Gastroesophageal sphincter (tissue), 3 donors: ENCODE measurements around the gene NIPAL1.
"Not testable (repeated sequence)": the region's sequence is repeated elsewhere in the genome, so short reads cannot be mapped to it uniquely, and the experiment has no call there.

Source experiments
- POLR2A ChIP-seq, 2 donors: fragments of 450-650 bp; IDR thresholded peaks; one replicate each; pipeline ENCODE4 v1.6.1; 2017; ENCODE audit warnings: antibody characterized with exemption in 2 of 2, mild to moderate bottlenecking in 2 of 2, moderate library complexity in 1 of 2
- TF ChIP-seq, protein P1 (sequence below), 4 experiments: fragments of 200-600 bp in 2 of 4; fragments of 450-650 bp in 2 of 4; sonication (generic) in 1 of 4; IDR thresholded peaks; one replicate each; pipeline ENCODE4 v1.5.1; 2017 to 2019; ENCODE audit warnings: antibody characterized with exemption in 4 of 4, mild to moderate bottlenecking in 2 of 4, moderate library complexity in 2 of 4

DNA sequence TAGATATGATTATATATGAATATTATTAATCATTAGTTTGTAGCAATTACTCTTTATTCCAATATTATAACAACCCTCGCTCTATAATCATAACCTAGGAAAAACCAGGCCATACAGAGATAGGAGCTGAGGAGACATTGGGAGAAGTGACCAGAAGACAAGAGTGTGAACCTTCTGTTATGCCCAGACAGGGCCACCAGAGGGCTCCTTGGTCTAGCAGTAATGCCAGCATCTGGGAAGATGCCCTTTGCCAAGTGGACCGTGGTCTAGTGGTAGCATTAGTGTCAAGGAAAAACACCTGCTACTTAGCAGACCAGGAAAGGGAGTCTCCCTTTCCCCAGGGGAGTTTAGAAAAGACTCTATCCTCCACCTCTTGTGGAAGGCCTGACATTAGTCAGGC lies 13.0 kb upstream of the NIPAL1 start:
- not testable (repeated sequence) for TF ChIP-seq POLR2A (IDR thresholded peaks at IDR 0.05)
- TF ChIP-seq, protein P1, sequence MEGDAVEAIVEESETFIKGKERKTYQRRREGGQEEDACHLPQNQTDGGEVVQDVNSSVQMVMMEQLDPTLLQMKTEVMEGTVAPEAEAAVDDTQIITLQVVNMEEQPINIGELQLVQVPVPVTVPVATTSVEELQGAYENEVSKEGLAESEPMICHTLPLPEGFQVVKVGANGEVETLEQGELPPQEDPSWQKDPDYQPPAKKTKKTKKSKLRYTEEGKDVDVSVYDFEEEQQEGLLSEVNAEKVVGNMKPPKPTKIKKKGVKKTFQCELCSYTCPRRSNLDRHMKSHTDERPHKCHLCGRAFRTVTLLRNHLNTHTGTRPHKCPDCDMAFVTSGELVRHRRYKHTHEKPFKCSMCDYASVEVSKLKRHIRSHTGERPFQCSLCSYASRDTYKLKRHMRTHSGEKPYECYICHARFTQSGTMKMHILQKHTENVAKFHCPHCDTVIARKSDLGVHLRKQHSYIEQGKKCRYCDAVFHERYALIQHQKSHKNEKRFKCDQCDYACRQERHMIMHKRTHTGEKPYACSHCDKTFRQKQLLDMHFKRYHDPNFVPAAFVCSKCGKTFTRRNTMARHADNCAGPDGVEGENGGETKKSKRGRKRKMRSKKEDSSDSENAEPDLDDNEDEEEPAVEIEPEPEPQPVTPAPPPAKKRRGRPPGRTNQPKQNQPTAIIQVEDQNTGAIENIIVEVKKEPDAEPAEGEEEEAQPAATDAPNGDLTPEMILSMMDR (IDR thresholded peaks at IDR 0.05) = peak in 2 of 4 experiments; percentile 35 to 64
